IPS DF 4.7 (cell line): ENCODE data around the gene ALMS1.
"Not testable (repeated sequence)": the region's sequence is repeated elsewhere in the genome, so short reads cannot be mapped to it uniquely, and the experiment has no call there.

Experiments used
- DNase-seq: peaks from one replicate; pipeline ENCODE4 v3.0.0-alpha.2; 2013; ENCODE audit warnings: low spot score; ENCODE audit errors: extremely low read depth

ALMS1 gene

DNA sequence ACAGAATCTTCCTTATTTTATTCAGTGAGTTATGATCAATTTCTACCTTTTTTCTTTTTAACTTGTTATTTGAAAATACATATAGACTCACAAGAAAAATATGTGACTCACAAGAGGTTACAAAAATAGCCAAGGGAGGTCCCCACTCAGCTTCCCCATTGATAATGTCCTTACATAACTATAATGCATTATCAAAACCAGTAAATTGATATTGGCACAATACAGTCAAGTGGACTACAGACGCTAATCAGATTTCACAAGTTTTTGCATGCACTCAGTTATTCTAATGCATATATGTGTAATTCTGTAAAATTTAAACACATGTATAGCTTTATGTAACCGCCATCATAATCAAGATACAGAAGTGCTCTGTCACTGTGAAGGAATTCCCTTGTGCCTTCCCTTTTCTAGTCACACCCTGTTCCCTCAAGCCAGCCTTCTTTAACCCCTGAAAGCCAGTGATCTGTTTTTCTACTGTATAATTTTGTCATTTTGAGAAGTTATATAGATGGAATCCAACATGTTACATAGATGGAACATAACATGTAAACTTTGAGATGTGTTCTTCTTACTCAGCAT, 118.4 kb downstream of the ALMS1 start:
- no peak for DNase-seq

DNA sequence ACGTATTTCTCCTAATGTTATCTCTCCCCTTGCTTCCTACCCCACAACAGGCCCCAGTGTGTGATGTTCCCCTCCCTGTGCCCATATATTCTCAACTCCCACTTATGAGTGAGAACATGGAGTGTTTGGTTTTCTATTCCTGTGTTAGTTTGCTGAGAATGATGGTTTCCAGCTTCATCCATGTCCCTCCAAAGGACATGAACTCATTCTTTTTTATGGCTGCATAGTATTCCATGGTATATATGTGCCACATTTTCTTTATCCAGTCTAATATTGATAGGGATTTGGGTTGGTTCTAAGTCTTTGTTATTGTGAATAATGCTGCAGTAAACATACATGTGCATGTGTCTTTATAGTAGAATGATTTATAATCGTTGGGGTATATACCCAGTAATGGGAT, 119.2 kb downstream of the ALMS1 start:
- not testable (repeated sequence) for DNase-seq

DNA sequence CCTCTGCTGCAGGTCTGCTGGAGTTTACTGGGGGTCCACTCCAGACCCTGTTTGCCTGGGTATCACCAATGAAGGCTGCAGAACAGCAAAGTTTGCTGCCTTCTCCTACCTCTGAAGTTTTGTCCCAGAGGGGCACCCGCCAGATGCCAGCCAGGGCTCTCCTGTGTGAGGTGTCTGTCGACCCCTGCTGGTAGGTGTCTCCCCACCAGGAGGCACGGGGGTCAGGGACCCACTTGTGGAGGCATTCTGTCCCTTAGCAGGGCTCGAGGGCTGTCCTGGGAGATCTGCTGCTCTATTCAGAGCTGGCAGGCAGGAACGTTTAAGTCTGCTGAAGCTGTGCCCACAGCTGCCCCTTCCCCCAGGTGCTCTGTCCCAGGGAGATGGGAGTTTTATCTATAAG, 124.8 kb downstream of the ALMS1 start:
- DNase-seq: not testable (repeated sequence)

DNA sequence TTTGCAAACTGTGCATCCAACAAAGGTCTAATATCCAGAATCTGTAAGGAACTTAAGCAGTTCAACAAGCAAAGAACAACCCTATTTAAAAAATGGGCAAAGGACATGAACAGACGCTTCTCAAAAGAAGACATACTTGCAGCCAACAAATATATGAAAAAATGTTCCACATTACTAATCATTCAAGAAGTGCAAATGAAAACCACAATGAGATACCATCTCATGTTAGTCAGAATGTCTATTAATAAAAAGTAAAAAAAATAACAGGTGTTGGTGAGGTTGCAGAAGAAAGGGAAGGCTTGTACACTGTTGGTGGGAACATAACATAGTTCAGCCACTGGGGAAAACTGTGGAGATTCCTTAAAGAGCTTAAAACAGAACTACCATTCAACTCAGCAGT, 130.4 kb downstream of the ALMS1 start:
- no peak for DNase-seq

DNA sequence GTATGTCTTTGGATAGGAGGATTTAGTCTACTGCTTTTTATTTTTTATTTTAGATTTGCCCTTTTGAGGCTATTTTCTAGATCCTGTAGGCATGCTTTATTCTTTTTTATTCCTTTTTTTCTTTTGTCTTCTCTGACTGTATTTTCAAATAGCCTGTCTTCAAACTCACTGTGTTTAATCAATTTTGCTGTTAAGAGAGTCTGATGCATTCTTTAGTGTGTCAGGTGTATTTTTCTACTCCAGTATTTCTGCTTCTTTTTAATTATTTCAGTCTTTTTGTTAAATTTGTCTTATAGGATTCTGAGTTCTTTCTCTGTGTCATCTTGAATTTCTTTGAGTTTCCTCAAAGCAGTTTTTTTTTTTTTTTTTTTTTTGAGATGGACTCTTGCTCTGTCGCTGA, 143.1 kb downstream of the ALMS1 start:
- no peak for DNase-seq

DNA sequence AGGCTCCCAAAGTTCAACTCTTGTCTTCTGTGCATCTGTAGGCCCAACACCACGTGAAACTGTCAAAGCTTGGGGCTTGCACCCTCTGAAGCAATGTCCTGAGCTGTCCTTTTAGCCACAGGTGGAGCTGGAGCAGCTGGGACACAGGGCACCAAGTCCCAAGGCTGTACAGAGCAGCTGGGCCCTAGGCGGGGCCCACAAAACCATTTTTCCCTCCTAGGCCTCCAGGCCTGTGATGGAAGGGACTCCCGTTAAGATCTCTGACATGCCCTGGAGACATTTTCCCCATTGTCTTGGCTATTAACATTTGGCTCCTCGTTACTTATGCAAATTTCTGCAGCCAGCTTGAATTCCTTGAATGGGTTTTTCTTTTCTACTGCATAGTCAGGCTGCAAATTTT, 145.1 kb downstream of the ALMS1 start:
- not testable (repeated sequence) for DNase-seq

DNA sequence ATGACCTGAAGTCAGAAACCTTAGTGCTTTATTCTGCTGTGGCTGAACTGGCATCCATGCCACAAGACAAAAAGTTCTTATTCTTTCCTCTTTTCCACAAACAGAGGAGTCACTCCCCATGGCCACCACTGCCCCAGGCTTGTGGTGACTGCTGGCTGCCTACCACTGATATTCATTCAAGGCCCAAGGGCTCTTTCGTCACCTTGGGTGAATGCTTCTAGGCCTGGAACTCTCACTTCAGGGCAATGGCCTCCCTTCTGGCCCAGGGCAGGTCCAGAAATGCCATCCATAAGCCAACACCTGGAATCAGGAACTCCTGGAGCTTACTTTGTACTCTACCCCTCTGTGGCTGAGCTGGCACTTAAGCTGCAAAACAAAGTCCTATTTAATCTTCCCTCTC, 146.7 kb downstream of the ALMS1 start:
- DNase-seq: no peak

DNA sequence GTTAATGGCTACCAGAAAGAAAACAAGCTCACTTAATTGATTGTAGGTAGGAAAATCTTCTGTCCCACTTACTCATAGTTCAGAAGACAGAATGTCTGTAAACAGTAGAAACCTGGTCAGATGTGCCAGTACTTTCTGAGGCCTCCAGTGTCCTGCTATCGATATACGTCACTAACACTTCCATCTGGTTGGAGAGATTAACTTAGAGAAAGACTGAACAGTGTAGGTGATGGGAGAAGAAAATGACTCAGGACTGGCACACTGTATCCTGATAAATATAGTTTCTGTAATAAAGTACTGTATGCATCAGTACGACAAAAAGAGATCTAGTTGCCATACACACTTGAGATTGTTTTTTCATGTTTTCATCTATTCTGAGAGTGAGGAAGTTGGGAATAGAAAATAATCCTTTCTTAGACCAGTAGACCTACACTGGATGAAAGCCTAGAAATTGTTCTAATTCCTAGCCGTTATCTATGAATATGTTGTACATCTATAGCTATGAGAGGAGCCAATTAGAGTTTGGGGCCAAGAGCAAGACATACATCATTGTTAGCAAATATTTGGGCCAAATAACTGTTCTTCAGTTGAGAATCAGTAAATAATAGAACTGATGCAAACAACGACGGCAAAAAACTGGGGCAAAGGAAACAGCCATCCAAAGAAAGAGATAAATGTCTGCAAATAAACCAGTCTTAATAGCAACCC, 150.7 kb downstream of the ALMS1 start:
- no peak for DNase-seq

DNA sequence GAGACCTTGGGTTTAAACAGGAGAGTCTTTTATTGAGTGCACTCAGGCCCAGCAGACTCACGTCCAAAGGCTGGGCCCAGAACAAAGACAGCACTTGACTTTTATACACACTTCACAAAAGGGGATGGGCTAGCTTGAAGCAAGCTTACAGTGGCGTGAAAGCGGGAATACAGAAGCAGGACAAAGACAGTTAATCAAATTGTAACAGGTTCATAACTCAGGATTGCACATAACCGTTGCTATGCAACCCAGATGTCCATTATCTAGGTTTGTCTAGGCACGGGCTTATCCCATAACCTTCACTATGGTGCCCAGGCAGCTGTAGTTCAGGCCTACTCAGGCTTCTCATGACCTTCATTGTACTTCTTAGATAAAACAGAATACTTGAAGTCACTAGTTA, 175.2 kb downstream of the ALMS1 start:
- not testable (repeated sequence) for DNase-seq

DNA sequence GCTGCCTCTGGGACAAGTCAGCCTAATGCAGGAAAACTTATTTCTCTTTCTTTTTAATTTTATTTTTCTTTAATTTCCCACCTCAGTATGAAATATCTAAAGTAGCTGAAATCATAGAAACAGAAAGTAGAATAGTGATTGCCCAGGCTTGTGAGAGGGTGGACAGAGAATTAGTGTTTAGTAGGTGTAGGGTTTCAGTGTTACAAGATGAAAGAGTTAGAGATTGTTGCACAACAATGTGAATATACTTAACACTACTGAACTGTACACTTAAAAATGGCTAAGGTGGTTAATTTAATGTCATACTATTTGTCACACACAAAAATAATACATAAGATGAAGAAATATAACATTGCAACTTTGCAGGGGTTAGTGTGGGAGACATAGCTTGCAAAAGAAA, 175.8 kb downstream of the ALMS1 start:
- DNase-seq: no peak

DNA sequence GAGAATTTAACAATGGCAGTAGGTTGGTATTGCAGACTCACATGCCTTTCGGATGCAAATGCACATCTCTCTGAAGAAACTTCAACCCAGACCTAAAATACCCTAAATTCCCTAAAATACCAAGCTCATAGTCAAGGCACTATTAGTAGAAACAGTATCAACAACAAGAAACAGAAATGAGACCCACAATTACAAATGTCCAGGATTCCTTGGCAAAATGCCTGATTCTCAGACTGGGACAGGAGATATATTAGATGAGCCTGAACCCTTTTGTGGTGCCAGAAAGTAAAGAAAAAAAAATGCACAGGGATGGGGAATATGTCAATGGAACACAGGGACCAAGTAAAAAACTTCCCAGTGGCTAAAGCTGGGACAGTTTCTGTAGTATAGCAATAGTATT, 179.3 kb downstream of the ALMS1 start:
- DNase-seq: no peak

DNA sequence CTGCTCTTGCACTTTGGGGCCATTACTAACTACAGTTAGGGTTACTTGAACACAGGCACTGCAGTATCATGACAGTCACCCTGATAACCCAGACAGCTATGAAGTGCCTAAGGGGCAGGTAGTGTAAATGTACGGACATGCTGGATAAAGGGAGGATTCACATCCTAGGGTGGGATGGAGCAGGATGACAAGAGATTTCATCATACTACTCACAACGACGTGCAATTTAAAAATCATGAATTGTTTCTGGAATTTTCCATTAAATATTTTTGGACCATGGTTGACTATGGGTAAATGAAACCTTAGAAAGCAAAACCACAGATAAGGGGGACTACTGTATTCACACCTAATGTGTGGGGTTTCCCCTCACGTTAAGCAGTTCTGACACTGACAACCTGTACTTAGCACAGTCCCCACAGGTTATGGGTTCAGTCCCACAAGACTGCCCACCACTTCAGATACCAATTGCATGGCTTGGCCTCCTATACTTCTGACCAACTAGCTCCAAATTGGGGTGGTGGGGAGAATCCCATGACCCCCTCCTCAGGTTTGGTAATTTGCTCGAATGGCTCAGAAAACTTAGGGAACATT, 180.7 kb downstream of the ALMS1 start:
- DNase-seq: no peak

DNA sequence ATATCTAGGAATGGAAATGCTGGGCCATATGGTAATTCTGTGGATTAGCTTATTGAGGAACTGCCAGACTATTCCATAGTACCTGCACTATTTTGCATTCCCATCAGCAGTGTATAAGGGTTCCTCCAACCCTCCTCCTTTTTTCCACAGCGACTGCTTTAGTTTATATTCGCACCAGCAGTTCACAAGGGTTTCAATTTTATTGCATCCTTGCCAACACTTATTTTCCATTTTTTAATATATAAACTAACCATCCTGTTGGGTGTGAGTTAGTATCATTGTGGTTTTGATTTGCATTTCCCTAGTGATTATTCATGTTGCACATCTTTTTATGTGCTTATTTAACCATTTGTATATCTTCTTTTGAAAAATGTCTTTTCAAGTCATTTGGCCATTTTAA, 189.6 kb downstream of the ALMS1 start:
- no peak for DNase-seq

DNA sequence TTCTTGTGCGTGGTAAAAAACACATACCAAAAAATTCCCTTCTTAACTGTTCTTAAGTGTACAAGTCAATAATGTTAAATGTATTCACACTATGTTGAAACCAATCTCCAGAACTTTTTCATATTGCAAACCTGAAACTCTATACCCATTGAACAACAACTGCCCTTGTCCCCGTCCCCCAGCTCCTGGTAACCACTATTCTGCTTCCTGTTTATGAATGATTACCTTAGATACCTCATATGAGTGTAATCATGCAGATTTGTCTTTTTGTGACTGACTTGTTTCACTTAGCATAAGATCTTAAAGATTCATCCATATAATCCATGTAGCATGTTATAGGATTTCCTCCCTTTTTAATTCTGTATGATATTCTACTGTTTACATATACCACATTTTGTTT, 196.7 kb downstream of the ALMS1 start:
- DNase-seq: no peak

DNA sequence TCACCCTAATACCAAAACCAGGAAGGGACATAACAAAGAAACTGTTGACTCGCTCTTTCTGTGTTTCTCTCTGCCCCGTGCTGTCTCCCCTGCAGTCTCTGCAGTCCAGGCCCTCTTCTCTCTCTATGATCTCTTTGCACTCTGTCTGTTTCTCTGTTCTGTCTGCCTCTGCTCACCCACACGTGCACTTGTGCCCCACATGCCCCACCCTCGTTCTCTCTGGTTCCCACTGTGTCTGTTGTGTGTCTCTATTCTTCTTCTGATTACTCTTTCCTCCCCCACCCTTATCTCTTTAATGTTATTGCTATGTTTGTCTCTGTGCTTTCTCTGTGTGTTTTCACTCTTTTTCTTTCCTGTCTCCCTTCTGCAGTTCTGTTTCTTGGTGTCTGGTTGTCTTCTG, 202.5 kb downstream of the ALMS1 start:
- DNase-seq: no peak

DNA sequence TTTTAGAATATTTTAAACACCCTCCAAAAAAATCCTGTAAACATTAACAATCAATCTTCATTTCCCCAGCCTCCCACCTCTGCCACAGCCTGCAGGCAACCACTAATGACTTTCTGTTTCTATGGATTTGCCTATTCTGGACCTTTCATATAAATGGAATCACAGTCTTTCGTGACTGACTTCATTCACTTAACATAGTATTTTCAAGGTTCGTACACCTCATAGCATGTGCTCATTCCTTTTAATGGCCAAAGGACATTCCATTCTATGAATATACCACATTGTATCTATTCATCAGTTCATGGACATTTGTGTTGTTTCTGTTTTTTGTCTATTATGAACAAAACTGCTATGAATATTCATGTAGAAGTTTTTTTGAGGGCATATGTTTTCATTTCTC, 208.0 kb downstream of the ALMS1 start:
- no peak for DNase-seq

DNA sequence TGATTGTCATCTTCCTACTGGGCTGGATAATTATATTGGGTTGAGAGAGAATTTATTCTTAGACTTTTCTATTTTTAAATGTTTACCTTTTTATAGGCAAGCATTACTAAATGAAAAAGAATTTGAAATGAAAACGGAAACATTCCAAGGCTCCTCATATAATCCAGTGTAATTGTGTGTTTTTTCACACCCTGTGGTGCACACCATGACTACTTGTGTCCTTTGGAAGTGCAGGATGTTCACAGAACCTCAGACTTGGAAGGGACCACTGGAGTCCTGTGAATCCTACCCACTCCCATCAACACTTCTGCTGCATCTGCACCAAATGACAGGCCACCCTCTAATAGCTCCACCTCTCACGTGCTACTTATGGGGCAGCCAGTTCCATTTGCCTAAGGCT, 208.6 kb downstream of the ALMS1 start:
- no peak for DNase-seq

DNA sequence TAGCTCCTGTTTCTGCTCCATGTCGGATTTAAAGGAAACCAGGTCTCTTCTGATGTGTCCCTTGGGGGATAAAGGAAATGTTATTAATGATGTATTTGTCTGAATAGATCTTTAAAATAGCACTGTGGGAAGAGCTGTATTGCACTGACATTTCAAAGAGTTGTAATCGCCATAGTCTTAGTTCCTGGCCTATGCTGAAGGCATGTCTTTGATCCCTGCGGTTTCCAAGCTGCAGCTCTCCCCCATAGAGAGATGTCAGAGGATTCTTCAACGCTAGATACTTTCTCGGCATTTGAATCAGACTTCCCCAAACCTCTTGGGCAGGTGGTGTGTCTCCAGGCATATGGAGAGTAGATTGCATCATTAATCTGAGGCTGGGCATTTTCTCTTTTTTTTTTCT, 216.1 kb downstream of the ALMS1 start:
- no peak for DNase-seq

DNA sequence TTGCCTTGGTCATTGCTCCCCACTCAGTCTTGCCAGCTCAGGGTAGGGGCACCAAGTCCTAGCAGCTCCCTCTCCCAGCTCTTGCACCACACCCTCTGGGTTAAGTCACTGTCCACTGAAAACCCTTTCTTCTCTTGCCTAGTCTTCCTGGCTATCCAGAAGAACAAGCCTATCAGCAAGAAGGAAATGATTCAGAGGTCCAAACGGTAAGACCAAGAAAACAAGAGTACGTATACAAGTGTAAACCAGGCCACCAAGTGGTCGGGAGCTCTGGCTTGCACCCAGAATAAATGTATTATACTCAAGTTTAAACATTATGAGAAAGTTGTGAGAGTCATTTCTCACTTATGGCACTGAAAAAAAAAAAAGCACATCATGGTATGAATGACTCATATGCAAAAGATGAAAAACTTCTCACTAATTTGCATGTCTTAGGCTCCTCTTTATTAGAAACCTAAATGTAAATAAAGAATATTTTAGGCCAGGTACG, 217.5 kb downstream of the ALMS1 start:
- DNase-seq: not testable (repeated sequence)

DNA sequence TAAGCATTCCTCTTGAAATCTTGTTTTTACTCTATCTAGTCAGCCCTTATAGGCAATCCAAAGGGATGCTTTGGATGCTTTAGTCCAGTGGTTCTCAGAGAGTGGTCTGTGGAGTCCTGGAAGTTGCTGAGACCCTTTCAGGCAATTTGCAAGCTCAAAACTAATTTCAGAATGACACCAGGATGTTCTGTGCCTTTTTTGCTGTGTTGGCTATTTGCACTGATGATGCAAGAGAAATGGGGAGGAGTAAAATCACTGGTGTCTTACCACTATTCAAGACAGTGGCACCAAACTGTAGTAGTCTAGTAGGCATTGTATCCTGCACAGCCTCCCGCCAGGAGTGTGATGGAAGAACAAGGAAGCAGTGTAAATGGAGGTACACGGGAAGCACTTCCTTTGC, 219.0 kb downstream of the ALMS1 start:
- DNase-seq: not testable (repeated sequence)

DNA sequence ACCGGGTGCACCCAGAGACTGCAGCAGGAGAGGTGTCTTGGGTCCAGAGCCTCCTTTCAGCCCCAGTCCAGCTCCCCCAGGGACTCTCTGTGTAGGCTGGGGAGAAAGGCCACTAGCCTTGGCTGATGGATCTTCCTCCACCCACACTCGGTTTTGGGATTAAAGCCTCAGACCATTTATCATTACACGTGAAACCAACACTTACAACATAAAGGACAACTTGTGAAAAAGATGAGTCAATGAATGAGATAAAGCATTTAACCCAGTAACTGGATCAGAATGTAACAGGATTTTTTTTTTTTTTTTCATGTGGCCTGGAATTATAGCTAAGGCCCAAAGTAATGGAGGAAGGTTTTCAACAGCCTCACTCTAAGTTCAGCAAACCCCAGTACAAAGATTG, 224.5 kb downstream of the ALMS1 start:
- no peak for DNase-seq

DNA sequence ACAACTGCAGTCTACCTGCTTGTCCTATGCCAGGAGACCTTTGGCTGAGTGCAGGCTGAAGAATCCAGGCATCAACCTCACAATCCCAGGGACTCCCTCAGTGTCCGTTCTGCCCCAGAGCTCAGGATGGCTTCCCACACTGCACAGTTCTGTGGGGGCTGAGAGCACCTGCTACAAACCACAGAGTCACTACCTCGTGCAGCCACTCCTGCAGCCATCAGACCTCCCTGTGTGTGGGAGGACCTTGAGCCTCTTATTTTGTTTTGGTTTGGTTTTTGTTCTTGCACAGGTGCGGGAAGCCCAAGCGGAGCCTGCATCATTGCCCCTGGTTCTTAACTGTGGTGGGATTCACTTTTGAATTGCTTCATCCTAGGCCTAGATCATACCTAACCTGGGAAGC, 225.6 kb downstream of the ALMS1 start:
- DNase-seq: no peak

DNA sequence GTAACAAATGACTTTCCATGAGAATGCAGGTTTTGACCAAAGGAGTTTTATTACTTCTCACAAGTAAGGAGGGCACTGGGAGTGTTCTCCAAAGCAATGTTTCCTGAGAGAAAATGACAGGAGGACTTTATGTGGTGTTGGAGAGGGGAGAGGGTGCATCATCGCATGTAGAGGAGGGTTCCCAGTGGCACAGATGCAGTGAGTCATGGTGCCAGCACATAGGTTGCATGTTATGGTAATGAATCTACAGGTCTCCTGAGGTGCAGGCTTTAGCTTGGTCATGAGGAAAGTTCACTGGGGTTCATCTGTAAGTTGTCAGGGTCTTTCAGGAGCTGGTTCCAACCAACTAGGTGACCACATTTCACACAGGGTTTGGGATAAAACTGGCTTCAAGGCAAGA, 226.2 kb downstream of the ALMS1 start:
- no peak for DNase-seq
